Fibroblast of the conjunctiva (primary cell): ENCODE measurements around the gene JADE1.
A peak's percentile ranks its signal among the peaks of the same experiment; 100 is the strongest.

ENCODE experiments used
- DNase-seq: peaks from one replicate; pipeline ENCODE4 v3.0.0-alpha.2; 2010; ENCODE audit warnings: low read depth

Gene JADE1

GRCh38 chr4:128810871-128811570 is 1.5 kb downstream of the JADE1 start:
- DNase-seq = peak; percentile 77

GRCh38 chr4:128811571-128812441 is 2.3 kb downstream of the JADE1 start:
- peak; percentile 80 for DNase-seq

- DNase-seq = no peak
Measured at GRCh38 chr4:128812442-128813235, 3.1 kb downstream of the JADE1 start.

GRCh38 chr4:128813965-128814364 is 4.5 kb downstream of the JADE1 start:
- no peak for DNase-seq

GRCh38 chr4:128818442-128818841 is 8.9 kb downstream of the JADE1 start:
- DNase-seq = no peak

GRCh38 chr4:128819082-128819742 is 9.7 kb downstream of the JADE1 start:
- no peak for DNase-seq

- DNase-seq = no peak
Measured at GRCh38 chr4:128820671-128821070, 11.2 kb downstream of the JADE1 start.

- no peak for DNase-seq
Measured at GRCh38 chr4:128821151-128821550, 11.7 kb downstream of the JADE1 start.

GRCh38 chr4:128823025-128823661 is 13.6 kb downstream of the JADE1 start:
- DNase-seq = peak; percentile 55

- DNase-seq = no peak
Measured at GRCh38 chr4:128825226-128825625, 15.7 kb downstream of the JADE1 start.

- no peak for DNase-seq
Measured at GRCh38 chr4:128827296-128827695, 17.8 kb downstream of the JADE1 start.

- DNase-seq = no peak
Measured at GRCh38 chr4:128830906-128831503, 21.5 kb downstream of the JADE1 start.

- no peak for DNase-seq
Measured at GRCh38 chr4:128831531-128832242, 22.2 kb downstream of the JADE1 start.

- DNase-seq = no peak
Measured at GRCh38 chr4:128832243-128832625, 22.7 kb downstream of the JADE1 start.

- no peak for DNase-seq
Measured at GRCh38 chr4:128835498-128836222, 26.2 kb downstream of the JADE1 start.

- no peak for DNase-seq
Measured at GRCh38 chr4:128837198-128837597, 27.7 kb downstream of the JADE1 start.

GRCh38 chr4:128837679-128838078 is 28.2 kb downstream of the JADE1 start:
- DNase-seq = no peak

GRCh38 chr4:128840711-128841318 is 31.3 kb downstream of the JADE1 start:
- no peak for DNase-seq

- no peak for DNase-seq
Measured at GRCh38 chr4:128841402-128841801, 31.9 kb downstream of the JADE1 start.
